ENCODE data around the gene LIPF. TPM values are rescaled to one million over a fixed set of nuclear protein-coding genes. Genes with fewer than 3 reads are reported as not detected.
A peak's percentile ranks its signal among the peaks of the same experiment; 100 is the strongest.

LIPF gene
- total and polyA plus RNA-seq, 4 donors = not detected

DNA sequence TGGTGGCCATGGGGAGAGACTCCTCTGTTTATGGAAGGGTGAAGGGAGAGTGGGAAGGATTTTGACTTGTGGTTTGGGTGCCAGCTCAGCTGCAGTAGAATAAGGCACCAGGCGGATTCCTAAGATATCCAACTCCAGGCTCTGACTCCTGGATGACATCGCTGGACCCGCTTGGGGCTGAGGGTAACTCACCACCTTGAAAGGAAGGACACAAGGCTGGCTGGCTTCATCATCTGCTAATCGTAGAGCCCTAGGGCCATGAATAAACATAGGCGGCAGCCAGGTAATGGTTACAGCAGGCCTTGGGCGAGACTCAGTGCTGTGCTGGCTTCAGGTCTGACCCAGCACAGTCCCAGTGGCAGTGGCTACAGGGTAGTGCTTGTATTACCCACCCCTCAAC, 25.1 kb downstream of the LIPF start:
- Histone ChIP-seq H3K4me3 (ENCODE audit: low read depth in 1 of 3, low read length in 3 of 3) (no peak overlapping the region), H3K36me3 (ENCODE audit: control insufficient read depth in 4 of 4, insufficient read depth in 3 of 4, low read depth in 1 of 4, low read length in 3 of 4) (no peaks in the 10 kb centered on the region), H3K27ac (ENCODE audit: low read depth in 1 of 2, low read length in 2 of 2) (no peak overlapping the region), H3K9me3 (ENCODE audit: control insufficient read depth in 4 of 4, low read length in 3 of 4) (no peaks in the 10 kb centered on the region), H3K27me3 (ENCODE audit: control insufficient read depth in 4 of 4, insufficient read depth in 4 of 4, low read length in 3 of 4) (no peaks in the 10 kb centered on the region), H3K4me1 (ENCODE audit: control insufficient read depth in 4 of 4, insufficient read depth in 4 of 4, low read length in 3 of 4) (no peaks in the 10 kb centered on the region), H3K9ac (ENCODE audit: low read depth in 1 of 2, low read length in 2 of 2) (no peak overlapping the region)
- no peak for DNase-seq (ENCODE audit: low spot score)
- no peak for TF ChIP-seq HNF4A (conservative IDR thresholded peaks at IDR 0.05)
- TF ChIP-seq, protein P1, sequence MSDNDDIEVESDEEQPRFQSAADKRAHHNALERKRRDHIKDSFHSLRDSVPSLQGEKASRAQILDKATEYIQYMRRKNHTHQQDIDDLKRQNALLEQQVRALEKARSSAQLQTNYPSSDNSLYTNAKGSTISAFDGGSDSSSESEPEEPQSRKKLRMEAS (IDR thresholded peaks at IDR 0.05) = no peak
- WGBS = 86% methylated on average over 6 of the region's 6 CpGs

DNA sequence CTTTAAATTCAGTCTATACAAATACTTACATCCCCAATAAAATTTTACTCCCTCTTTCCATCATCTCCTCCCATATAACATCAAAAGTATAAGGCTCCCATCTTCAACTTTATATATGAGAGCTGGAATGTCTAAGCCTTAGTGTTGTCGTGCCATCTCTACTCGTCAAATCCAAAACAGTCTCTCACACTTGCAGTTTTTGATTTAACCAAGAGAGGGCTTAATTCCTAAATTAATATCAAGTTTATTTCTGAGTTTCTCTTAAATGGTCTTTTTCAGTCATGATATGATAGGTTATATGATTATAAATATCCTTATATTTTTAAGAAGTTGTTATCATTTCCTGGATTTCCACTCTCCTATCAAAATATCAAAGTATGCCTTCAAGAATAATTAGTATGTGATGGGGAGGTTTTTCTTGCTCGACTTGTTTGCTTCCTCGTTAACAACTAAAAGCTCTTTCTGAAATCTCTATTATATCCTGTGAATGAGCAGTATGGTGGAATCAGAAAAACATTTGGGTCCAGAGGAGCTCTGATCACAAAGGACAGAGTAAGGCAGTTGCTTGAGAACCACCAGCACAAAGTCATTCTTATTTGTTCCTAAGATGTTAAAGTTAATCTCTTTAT, 29.3 kb downstream of the LIPF start:
- Histone ChIP-seq H3K36me3 (ENCODE audit: control insufficient read depth in 4 of 4, insufficient read depth in 3 of 4, low read depth in 1 of 4, low read length in 3 of 4) (no peaks in the 10 kb centered on the region), H3K27me3 (ENCODE audit: control insufficient read depth in 4 of 4, insufficient read depth in 4 of 4, low read length in 3 of 4) (no peaks in the 10 kb centered on the region), H3K4me1 (ENCODE audit: control insufficient read depth in 4 of 4, insufficient read depth in 4 of 4, low read length in 3 of 4) (no peaks in the 10 kb centered on the region), H3K9me3 (ENCODE audit: control insufficient read depth in 4 of 4, low read length in 3 of 4) (no peaks in the 10 kb centered on the region), H3K9ac (ENCODE audit: low read depth in 1 of 2, low read length in 2 of 2) (no peak overlapping the region), H3K4me3 (ENCODE audit: low read depth in 1 of 3, low read length in 3 of 3) (no peak overlapping the region), H3K27ac (ENCODE audit: low read depth in 1 of 2, low read length in 2 of 2) (no peak overlapping the region)
- WGBS = 56% methylated on average over 4 of the region's 4 CpGs
- TF ChIP-seq, protein P1 (IDR thresholded peaks at IDR 0.05) = no peak
- TF ChIP-seq RXRA (IDR thresholded peaks at IDR 0.05) = no peak
- no peak for TF ChIP-seq YY1 (IDR thresholded peaks at IDR 0.05)
- no peak for TF ChIP-seq NR2F2 (IDR thresholded peaks at IDR 0.05)
- no peak for TF ChIP-seq FOXA1 (IDR thresholded peaks at IDR 0.05)
- no peak for TF ChIP-seq HNF4A (conservative IDR thresholded peaks at IDR 0.05)
- no peak for TF ChIP-seq EGR1 (IDR thresholded peaks at IDR 0.05; ENCODE audit: low read depth in 2 of 2)
- TF ChIP-seq, protein P2, sequence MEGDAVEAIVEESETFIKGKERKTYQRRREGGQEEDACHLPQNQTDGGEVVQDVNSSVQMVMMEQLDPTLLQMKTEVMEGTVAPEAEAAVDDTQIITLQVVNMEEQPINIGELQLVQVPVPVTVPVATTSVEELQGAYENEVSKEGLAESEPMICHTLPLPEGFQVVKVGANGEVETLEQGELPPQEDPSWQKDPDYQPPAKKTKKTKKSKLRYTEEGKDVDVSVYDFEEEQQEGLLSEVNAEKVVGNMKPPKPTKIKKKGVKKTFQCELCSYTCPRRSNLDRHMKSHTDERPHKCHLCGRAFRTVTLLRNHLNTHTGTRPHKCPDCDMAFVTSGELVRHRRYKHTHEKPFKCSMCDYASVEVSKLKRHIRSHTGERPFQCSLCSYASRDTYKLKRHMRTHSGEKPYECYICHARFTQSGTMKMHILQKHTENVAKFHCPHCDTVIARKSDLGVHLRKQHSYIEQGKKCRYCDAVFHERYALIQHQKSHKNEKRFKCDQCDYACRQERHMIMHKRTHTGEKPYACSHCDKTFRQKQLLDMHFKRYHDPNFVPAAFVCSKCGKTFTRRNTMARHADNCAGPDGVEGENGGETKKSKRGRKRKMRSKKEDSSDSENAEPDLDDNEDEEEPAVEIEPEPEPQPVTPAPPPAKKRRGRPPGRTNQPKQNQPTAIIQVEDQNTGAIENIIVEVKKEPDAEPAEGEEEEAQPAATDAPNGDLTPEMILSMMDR (IDR thresholded peaks at IDR 0.05; ENCODE audit: low read depth, low read length, missing input control) = peak; percentile 29
- TF ChIP-seq, protein P3, sequence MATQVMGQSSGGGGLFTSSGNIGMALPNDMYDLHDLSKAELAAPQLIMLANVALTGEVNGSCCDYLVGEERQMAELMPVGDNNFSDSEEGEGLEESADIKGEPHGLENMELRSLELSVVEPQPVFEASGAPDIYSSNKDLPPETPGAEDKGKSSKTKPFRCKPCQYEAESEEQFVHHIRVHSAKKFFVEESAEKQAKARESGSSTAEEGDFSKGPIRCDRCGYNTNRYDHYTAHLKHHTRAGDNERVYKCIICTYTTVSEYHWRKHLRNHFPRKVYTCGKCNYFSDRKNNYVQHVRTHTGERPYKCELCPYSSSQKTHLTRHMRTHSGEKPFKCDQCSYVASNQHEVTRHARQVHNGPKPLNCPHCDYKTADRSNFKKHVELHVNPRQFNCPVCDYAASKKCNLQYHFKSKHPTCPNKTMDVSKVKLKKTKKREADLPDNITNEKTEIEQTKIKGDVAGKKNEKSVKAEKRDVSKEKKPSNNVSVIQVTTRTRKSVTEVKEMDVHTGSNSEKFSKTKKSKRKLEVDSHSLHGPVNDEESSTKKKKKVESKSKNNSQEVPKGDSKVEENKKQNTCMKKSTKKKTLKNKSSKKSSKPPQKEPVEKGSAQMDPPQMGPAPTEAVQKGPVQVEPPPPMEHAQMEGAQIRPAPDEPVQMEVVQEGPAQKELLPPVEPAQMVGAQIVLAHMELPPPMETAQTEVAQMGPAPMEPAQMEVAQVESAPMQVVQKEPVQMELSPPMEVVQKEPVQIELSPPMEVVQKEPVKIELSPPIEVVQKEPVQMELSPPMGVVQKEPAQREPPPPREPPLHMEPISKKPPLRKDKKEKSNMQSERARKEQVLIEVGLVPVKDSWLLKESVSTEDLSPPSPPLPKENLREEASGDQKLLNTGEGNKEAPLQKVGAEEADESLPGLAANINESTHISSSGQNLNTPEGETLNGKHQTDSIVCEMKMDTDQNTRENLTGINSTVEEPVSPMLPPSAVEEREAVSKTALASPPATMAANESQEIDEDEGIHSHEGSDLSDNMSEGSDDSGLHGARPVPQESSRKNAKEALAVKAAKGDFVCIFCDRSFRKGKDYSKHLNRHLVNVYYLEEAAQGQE (IDR thresholded peaks at IDR 0.05) = no peak
- no peak for TF ChIP-seq HNF4G (IDR thresholded peaks at IDR 0.05)
- peak; percentile 39 to 49 for TF ChIP-seq RAD21 (IDR thresholded peaks at IDR 0.05)
- DNase-seq (ENCODE audit: low spot score) = no peak
